Measurements from ENCODE around the gene TFF3. TPM values are rescaled to one million over a fixed set of nuclear protein-coding genes. Genes with fewer than 3 reads are reported as not detected.
A peak's percentile ranks its signal among the peaks of the same experiment; 100 is the strongest.

Gene TFF3
- total RNA-seq, 2 donors from 2014 or later: 5.0 TPM

GRCh38 chr21:42311816-42312625 lies 3.2 kb downstream of the TFF3 start:
- DNase-seq (ENCODE audit: low spot score): no peak
- Histone ChIP-seq H3K36me3 (no peaks in the 10 kb centered on the region), H3K4me1 (peaks cover 0 to 23% of the 10 kb centered on the region in 2 donors), H3K4me3 (no peak overlapping the region), H3K27ac (no peak overlapping the region), H3K27me3 (no peaks in the 10 kb centered on the region), H3K9me3 (no peaks in the 10 kb centered on the region)
- no peak for TF ChIP-seq CTCF (IDR thresholded peaks at IDR 0.05)

DNA sequence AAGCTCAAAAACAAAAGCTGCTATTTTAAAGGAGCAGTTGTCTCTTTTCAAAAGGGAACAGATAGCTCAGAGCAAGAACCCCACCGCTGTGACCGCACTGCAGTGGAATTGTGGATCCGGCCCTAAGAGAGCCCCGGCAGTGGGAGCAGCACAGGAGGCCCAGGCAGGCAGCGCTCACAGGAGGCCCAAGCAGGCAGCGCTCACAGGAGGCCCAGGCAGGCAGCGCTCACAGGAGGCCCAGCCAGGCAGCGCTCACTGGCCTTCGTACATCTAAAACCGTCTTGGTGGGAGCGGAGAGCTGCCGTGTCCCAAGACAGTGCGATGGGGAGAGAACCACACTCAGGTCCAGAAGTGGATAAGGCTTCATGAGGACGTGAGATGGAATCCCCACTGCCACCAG lies 4.0 kb downstream of the TFF3 start:
- Histone ChIP-seq H3K4me3 (no peak overlapping the region), H3K27ac (no peak overlapping the region), H3K36me3 (no peaks in the 10 kb centered on the region), H3K9me3 (no peaks in the 10 kb centered on the region), H3K27me3 (no peaks in the 10 kb centered on the region), H3K4me1 (peaks cover 0 to 23% of the 10 kb centered on the region in 2 donors)
- no peak for DNase-seq (ENCODE audit: low spot score)
- TF ChIP-seq CTCF (IDR thresholded peaks at IDR 0.05): no peak

- no peaks in the 10 kb centered on the region for H3K27me3 ChIP-seq
Measured at GRCh38 chr21:42310411-42311001, 4.7 kb downstream of the TFF3 start.

DNA sequence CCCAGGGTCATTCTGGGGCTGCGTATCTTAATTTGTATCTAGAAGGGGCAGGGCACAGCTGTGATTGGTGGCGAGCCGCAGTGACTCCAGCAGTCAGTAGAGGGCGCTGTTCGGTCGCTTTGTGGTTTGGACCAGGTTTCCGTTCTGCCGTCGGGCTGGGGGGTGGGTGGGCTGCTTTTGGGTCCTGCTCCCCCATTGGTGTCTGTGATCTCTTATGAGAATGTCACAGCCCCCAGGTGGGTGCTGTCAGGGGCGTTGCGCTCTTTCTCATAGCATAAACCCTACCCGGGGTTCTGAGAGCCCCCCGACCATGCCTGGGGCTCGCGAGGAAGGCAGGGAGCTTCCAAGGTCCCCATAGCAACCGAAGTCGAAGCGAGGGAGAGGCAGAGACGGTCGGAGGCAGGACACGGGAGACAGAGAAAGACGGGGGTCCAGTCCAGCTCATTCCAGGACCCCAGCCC lies 5.4 kb downstream of the TFF3 start:
- no peaks in the 10 kb centered on the region for H3K27me3 ChIP-seq
- H3K36me3 ChIP-seq: no peaks in the 10 kb centered on the region
- H3K4me3 ChIP-seq: no peak overlapping the region
- DNase-seq (ENCODE audit: low spot score): no peak
- peak; percentile 78 to 86 for TF ChIP-seq CTCF (IDR thresholded peaks at IDR 0.05)
- H3K9me3 ChIP-seq: no peaks in the 10 kb centered on the region
- no peak overlapping the region for H3K27ac ChIP-seq
- H3K4me1 ChIP-seq: peaks cover 0 to 23% of the 10 kb centered on the region in 2 donors

More at GRCh38 chr21:42310411-42311001, 4.7 kb downstream of the TFF3 start:
- DNase-seq (ENCODE audit: low spot score): no peak
- Histone ChIP-seq H3K36me3 (no peaks in the 10 kb centered on the region), H3K4me3 (no peak overlapping the region), H3K4me1 (peaks cover 0 to 23% of the 10 kb centered on the region in 2 donors), H3K9me3 (no peaks in the 10 kb centered on the region), H3K27ac (no peak overlapping the region)
- TF ChIP-seq CTCF (IDR thresholded peaks at IDR 0.05): no peak

- Histone ChIP-seq H3K9me3 (no peaks in the 10 kb centered on the region), H3K27me3 (no peaks in the 10 kb centered on the region), H3K27ac (no peak overlapping the region), H3K4me1 (peaks cover 0 to 23% of the 10 kb centered on the region in 2 donors), H3K4me3 (no peak overlapping the region), H3K36me3 (no peaks in the 10 kb centered on the region)
- DNase-seq (ENCODE audit: low spot score): no peak
- TF ChIP-seq CTCF (IDR thresholded peaks at IDR 0.05): no peak
Measured at GRCh38 chr21:42308914-42309752, 6.1 kb downstream of the TFF3 start.
